CD4-positive, alpha-beta T cell treated with Interleukin-15 for 4 hours (primary cell): ENCODE data around the gene ZNF502.
"Not testable (repeated sequence)": the region's sequence is repeated elsewhere in the genome, so short reads cannot be mapped to it uniquely, and the experiment has no call there.

ENCODE experiments used
- DNase-seq: peaks from one replicate; pipeline ENCODE4 v3.0.0-alpha.2; 2020; ENCODE audit warnings: low spot score

The ZNF502 gene

DNA sequence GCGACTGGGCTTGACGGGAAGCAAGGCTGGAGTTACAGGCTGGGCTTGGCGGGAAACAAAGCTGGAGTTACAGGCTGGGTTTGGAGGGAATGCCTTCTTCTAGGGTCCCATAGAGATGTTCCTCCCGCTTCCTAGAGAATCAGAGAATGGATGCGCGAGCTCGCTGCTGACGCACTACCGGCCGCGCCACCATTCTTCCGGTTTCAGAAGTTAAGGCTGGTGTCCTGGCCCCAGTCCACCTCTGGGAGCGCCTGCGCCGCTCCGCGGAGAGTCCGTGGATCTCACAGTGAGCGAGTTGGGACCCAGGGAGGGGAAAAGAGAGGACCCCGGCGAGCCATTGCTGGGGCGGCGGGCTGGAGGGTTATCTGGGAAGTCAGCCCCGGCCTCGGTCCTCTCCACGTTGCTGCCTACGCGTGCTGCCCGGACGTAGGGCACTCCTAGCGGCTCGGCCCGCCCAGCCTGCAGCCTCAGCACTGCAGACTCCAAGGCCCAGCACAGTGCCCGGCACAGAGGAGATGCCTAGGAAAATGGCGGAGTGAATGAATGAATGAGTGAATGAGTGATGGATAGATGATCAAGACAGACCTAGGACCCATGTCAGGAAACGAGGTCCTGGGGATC is at the start of gene ZNF502:
ZNF502 (plus strand) TSS at position 206 of the 621 bp plus-strand sequence. CDS start 7,602 bp downstream, outside the sequence.
- peak; percentile 40 for DNase-seq

DNA sequence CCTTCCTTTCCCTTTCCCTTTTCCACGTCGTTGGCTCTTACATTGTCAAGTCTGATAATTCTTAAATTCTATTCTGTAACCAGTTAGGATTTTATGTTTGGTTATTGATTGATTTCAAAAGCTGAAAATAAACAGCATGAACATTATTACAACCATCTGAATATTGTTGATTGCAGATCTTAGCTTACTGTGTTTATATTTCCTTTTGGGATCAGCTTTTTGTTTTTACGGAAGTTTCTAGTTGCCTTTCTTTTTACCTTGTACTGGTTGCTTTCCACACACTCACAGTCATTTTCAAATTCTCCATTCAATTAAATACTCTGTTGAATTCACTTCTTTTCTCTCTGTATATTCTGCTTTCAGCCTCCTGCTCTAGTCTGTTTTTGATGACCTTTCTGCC is 47.3 kb upstream of the ZNF502 start:
- no peak for DNase-seq

DNA sequence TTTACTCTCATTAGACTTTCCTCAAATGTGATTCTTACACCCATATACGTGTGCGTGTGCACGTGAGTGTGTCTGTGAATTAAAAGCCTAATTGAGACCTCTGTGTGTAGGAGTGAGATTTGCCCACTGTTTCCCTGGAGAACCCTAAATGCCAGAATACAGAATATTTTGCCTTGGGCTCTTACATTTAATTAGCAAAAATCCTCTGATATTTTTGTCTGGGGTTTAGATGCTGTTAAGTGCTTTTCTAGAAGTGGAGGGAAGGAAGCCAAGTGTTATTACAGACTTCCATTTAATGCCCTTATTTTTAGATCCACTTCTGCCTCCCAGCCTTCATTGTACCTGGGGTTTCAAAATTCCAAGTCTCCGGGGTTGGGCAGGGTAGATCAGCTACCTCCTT is 46.1 kb upstream of the ZNF502 start:
- no peak for DNase-seq

- no peak for DNase-seq
Measured at GRCh38 chr3:44669760-44670159, 42.7 kb upstream of the ZNF502 start.

DNA sequence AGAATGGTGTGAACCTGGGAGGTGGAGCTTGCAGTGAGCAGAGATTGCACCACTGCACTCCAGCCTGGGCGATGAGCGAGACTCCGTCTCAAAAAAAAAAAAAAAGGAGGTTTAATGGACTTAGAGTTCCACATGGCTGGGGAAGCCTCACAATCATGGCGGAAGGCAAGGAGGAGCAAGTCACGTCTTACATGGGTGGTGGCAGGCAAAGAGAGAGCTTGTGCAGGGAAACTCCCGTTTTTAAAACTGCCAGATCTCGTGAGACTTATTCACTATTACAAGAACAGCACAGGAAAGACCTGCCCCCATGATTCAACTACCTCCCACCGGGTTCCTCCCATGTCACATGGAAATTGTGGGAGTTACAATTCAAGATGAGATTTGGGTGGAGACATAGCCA is 39.0 kb upstream of the ZNF502 start:
- DNase-seq = not testable (repeated sequence)

- no peak for DNase-seq
Measured at GRCh38 chr3:44674211-44674610, 38.2 kb upstream of the ZNF502 start.

- DNase-seq = no peak
Measured at GRCh38 chr3:44678480-44679116, 33.9 kb upstream of the ZNF502 start.

GRCh38 chr3:44680921-44681455 is 31.5 kb upstream of the ZNF502 start:
- DNase-seq = no peak

DNA sequence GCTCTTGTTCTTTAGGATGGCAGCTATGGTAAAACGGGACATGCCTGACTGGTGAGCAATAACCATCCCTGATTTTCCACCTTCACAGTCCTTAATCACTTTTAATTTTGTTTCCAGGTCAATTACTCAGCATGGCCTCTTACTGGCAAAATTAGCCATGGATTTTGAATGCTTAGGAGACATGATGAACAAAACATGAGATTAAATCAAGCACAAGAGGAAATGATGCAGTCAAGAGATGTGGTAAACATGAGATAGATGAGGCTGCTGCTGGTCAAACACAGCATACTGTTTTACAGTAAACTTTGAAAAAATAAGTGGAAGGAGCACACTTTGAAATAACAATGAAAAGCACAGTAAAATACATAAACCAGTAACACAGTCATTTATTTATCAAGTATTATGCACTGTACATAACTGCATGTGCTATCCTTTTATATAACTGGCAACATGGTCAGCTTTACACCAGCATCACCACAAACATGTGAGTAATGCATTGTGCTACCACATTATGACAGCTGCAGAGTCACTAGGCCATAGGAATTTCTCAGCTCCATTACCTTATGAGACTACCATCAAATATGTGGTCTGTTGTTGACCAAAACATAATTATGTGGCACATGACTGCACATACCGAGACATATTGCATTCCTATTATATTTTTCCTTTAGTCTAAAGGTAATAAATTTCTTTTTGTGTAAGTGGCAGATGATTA is 30.1 kb upstream of the ZNF502 start:
- DNase-seq = no peak

DNA sequence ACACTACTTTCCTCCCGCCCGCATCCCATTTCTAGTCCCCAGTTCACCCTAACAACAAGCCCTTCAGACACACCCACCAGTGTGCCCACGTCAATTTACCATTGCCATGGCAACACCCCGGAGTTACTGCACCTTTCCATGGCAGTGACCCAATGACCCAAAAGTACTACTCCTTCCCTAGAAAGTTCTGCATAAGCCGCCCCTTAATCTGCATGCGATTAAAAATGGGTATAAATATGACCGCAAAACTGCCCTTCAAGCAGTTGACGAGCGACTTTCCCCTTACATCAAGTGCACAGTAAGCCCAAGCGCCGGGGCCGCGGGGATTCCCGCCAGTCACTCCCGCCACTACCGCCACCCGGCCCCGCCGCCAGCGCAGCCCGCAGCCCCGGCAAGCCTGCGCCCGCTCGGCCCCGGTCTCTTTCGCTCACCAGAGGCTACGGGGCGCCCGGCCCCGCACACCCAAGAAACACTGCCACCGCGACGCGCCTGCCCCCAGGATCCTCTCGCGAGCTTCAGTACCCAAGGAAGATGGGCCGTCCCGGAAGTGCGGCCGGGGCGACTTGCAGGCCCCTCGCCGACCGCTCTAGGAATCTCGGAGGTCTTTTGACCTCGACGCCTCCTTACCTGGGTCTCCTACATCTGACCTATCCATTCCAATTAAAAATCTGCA is 27.2 kb upstream of the ZNF502 start:
- peak; percentile 44 for DNase-seq

DNA sequence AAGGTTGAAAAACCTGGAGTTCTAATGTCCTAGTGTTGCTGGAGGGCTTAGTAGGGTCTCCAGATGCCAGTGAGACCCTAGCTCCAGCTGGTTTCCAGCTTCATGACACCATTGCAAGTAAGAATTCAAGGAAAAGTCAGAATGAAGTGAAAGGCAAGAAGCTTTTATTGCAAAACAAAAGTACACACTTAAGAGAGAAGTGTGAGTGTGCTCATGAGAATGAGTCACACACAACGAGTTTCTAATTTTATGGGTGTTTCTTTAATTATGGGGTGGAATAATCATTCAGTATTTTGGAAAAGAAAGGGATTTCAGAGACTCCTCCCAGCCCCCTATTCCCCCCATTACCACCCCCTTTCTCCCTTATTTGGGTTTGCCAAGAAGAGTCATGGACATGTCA is 24.6 kb upstream of the ZNF502 start:
- no peak for DNase-seq

- DNase-seq = no peak
Measured at GRCh38 chr3:44721231-44722102, 9.0 kb downstream of the ZNF502 start.

GRCh38 chr3:44722103-44722401 is 9.6 kb downstream of the ZNF502 start:
- DNase-seq = no peak

GRCh38 chr3:44729384-44729910 is 17.0 kb downstream of the ZNF502 start, which contains the start of gene ZNF501:
Gene ZNF501 (plus strand): TSS chr3:44729635. CDS start chr3:44734422, 4,787 bp downstream.
- DNase-seq = peak; percentile 84

- no peak for DNase-seq
Measured at GRCh38 chr3:44734646-44735168, 22.2 kb downstream of the ZNF502 start.

DNA sequence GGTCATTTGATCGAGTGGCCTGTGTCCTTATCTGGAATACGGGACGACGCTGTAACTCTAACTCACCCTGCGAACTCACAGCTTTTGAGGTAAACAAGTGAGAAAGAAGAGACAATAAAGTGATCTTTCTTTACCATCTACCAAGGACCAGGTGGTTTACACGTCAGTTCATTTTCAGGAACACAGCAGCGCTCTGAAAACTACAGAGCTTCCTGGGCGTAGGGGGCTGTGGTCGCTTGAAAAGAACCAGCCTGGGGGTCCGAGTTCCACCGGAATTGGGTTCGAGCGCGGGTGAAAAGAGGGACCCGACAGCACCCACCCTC is 48.6 kb downstream of the ZNF502 start:
- DNase-seq = peak; percentile 1

DNA sequence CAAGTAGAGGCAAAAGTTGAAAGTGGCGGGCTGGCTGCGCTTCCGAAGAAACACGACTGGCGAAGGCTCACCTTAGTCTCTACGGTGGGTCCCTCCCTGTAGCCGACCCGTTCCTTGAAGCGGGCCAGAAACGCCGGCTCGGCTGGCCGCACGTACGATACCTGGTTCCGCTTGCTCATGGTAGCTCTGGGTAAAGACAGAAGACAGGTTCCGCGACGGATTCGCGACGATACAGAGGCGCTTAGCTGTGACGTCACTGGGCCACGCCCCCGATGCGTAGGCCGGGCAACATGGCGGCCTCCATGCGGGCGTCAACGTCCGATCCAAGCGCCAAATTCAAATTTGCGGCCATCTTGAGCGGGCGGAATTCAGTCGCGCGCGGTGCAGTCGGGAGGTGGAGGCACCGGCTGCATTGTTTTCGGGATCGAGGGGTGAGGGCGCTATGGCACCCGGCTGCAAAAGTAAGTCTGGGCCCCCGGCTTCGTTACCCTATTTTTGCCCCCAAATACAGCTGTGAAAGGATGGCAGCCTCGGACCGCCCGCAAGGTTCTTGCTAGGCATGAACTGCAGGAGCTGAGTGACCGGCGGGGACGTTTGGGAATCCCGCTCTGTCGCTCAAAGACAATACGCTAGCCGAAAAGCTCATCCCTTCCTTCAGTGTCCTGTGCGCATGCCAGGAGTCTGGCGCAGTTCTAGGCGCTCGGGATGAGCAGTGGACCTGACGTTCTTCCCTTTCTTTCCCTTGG is 49.1 kb downstream of the ZNF502 start, which contains the start of the genes KIAA1143 and KIF15:
KIAA1143 (minus strand) TSS at position 196 of the 746 bp plus-strand sequence; CDS start at position 179, 17 bp downstream.
KIF15 (plus strand) TSS at position 371 of the 746 bp plus-strand sequence; CDS start at position 443, 72 bp downstream.
- peak; percentile 95 for DNase-seq

DNA sequence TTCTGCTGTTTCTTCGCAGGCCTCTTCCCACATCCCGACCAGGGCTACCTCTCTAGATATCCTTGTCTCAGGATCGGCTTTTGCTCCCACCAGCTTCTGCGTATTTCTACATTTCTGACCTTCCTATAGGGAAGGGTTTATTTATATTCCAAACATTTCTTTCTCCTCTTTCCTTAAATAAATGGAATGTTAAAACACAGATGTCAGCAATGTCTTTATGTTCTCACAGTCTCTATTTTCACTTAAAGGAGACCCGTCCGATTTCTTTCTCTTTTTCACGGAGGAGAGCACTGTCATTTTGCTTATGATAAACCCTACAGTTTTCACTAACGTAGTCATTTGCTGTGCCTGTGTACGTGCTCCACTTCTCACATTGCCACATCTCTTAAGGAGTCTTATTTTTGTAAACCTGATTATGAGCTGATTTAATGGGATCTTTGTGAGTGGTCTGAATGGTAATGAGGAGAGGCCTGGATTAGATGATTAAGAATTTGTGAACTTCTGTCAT is 49.8 kb downstream of the ZNF502 start:
- DNase-seq = no peak

GRCh38 chr3:44762690-44763089 is 50.2 kb downstream of the ZNF502 start:
- DNase-seq = no peak

GRCh38 chr3:44764248-44764647 is 51.8 kb downstream of the ZNF502 start:
- DNase-seq = no peak
